ENCODE measurements around the gene SLC16A12.

Gene SLC16A12

GRCh38 chr10:89490596-89491335 is 44.6 kb downstream of the SLC16A12 start:
- TF ChIP-seq REST (IDR thresholded peaks at IDR 0.05; ENCODE audit: insufficient read depth in 1 of 2, low read depth in 2 of 2, low read length in 2 of 2) = no peak
- TF ChIP-seq POLR2AphosphoS5 (IDR thresholded peaks at IDR 0.05; ENCODE audit: low read depth, low read length) = no peak
- no peak for TF ChIP-seq FOXP2 (optimal IDR thresholded peaks at IDR 0.05; ENCODE audit: borderline replicate concordance, extremely low read depth, extremely low read length, insufficient read depth)
- TF ChIP-seq SIN3A (IDR thresholded peaks at IDR 0.05; ENCODE audit: borderline replicate concordance, insufficient read depth, low read length) = no peak
- no peak for TF ChIP-seq TAF1 (IDR thresholded peaks at IDR 0.05; ENCODE audit: borderline replicate concordance, insufficient read depth, low read length)

- TF ChIP-seq SIN3A (IDR thresholded peaks at IDR 0.05; ENCODE audit: borderline replicate concordance, insufficient read depth, low read length) = no peak
- TF ChIP-seq REST (IDR thresholded peaks at IDR 0.05; ENCODE audit: insufficient read depth in 1 of 2, low read depth in 2 of 2, low read length in 2 of 2) = no peak
- TF ChIP-seq TAF1 (IDR thresholded peaks at IDR 0.05; ENCODE audit: borderline replicate concordance, insufficient read depth, low read length) = no peak
- no peak for TF ChIP-seq POLR2AphosphoS5 (IDR thresholded peaks at IDR 0.05; ENCODE audit: low read depth, low read length)
- no peak for TF ChIP-seq FOXP2 (optimal IDR thresholded peaks at IDR 0.05; ENCODE audit: borderline replicate concordance, extremely low read depth, extremely low read length, insufficient read depth)
These were observed 53.1 kb downstream of the SLC16A12 start for GRCh38 chr10:89482256-89482655.

GRCh38 chr10:89481662-89482061 is 53.7 kb downstream of the SLC16A12 start:
- TF ChIP-seq FOXP2 (optimal IDR thresholded peaks at IDR 0.05; ENCODE audit: borderline replicate concordance, extremely low read depth, extremely low read length, insufficient read depth) (no peak), POLR2AphosphoS5 (IDR thresholded peaks at IDR 0.05; ENCODE audit: low read depth, low read length) (no peak), REST (IDR thresholded peaks at IDR 0.05; ENCODE audit: insufficient read depth in 1 of 2, low read depth in 2 of 2, low read length in 2 of 2) (no peak), TAF1 (IDR thresholded peaks at IDR 0.05; ENCODE audit: borderline replicate concordance, insufficient read depth, low read length) (no peak), SIN3A (IDR thresholded peaks at IDR 0.05; ENCODE audit: borderline replicate concordance, insufficient read depth, low read length) (no peak)

GRCh38 chr10:89479771-89480446 is 55.5 kb downstream of the SLC16A12 start:
- TF ChIP-seq POLR2AphosphoS5 (IDR thresholded peaks at IDR 0.05; ENCODE audit: low read depth, low read length) (no peak), REST (IDR thresholded peaks at IDR 0.05; ENCODE audit: insufficient read depth in 1 of 2, low read depth in 2 of 2, low read length in 2 of 2) (no peak), FOXP2 (optimal IDR thresholded peaks at IDR 0.05; ENCODE audit: borderline replicate concordance, extremely low read depth, extremely low read length, insufficient read depth) (no peak)

Measured in PFSK-1 (cell line).